HepG2 (cell line): ENCODE data around the gene SLC22A23. TPM values are rescaled to one million over a fixed set of nuclear protein-coding genes. Genes with fewer than 3 reads are reported as not detected.

Experiments used
- BRCA1 ChIP-seq: sonication (generic); formaldehyde crosslinking; IDR thresholded peaks from 2 replicates; pipeline ENCODE4 v1.4.0; 2020; ENCODE audit warnings: missing genetic modification reagents
- HHEX ChIP-seq: IDR thresholded peaks from 2 replicates; pipeline ENCODE4 v1.6.1; 2016; ENCODE audit warnings: control low read depth
- NFE2 ChIP-seq: sonication (generic); formaldehyde crosslinking; IDR thresholded peaks from 2 replicates; pipeline ENCODE4 v1.4.0; 2020; ENCODE audit warnings: missing genetic modification reagents
- NFKB2 ChIP-seq: sonication (generic); formaldehyde crosslinking; IDR thresholded peaks from 2 replicates; pipeline ENCODE4 v1.4.0; 2020; ENCODE audit warnings: missing genetic modification reagents, borderline replicate concordance
- NR2F6 ChIP-seq, 2 experiments: IDR thresholded peaks; 2 replicates each; pipeline ENCODE4 v1.6.1; 2016; ENCODE audit warnings: antibody characterized with exemption in 1 of 2, mild to moderate bottlenecking in 1 of 2
- RBFOX2 ChIP-seq: fragments of 200-400 bp; formaldehyde crosslinking; IDR thresholded peaks from 2 replicates; pipeline ENCODE4 v1.6.1; 2017; ENCODE audit warnings: low read depth, mild to moderate bottlenecking, low read length
- SNAI1 ChIP-seq: sonication (generic); formaldehyde crosslinking; IDR thresholded peaks from 2 replicates; pipeline ENCODE4 v1.5.0; 2020; ENCODE audit warnings: mild to moderate bottlenecking, missing genetic modification reagents, borderline replicate concordance
- SRSF1 ChIP-seq: fragments of 200-400 bp; formaldehyde crosslinking; optimal IDR thresholded peaks from 2 replicates; pipeline ENCODE3; 2017; ENCODE audit warnings: mild to moderate bottlenecking, low read depth, low read length, moderate library complexity
- TBX2 ChIP-seq: sonication (generic); formaldehyde crosslinking; IDR thresholded peaks from 2 replicates; pipeline ENCODE4 v1.5.0; 2020; ENCODE audit warnings: missing genetic modification reagents, mild to moderate bottlenecking, borderline replicate concordance
- ZNF703 ChIP-seq: sonication (generic); formaldehyde crosslinking; IDR thresholded peaks from 2 replicates; pipeline ENCODE4 v1.5.1; 2020; ENCODE audit warnings: missing genetic modification reagents, mild to moderate bottlenecking, moderate library complexity, borderline replicate concordance
- ZNF713 ChIP-seq: sonication (generic); formaldehyde crosslinking; IDR thresholded peaks from 2 replicates; pipeline ENCODE4 v1.4.0; 2020; ENCODE audit warnings: mild to moderate bottlenecking, missing genetic modification reagents
- ZNF83 ChIP-seq: sonication (generic); formaldehyde crosslinking; IDR thresholded peaks from 2 replicates; pipeline ENCODE4 v1.4.0; 2020; ENCODE audit warnings: missing genetic modification reagents, mild to moderate bottlenecking, borderline replicate concordance
- polyA plus RNA-seq, 8 experiments: library from polyadenylated mRNA; depleted of rRNA in 3 of 8; stranded (reverse) in 7 of 8; unstranded in 1 of 8; fragments of >200 nt; fragmentation: Illumina TruSeq in 4 of 8; extraction: Trizol in 4 of 8; gene quantifications; 2 replicates each; pipeline versions ENCODE4 v1.2.1 to v1.2.3, GENCODE V29; 2011 to 2016; ENCODE audit warnings: low read depth in 4 of 8, missing spikeins in 1 of 8, mixed read lengths in 1 of 8; ENCODE audit not compliant: insufficient read depth in 1 of 8
- total RNA-seq, 5 experiments: library from RNA; depleted of rRNA; stranded (reverse); fragments of >200 nt; fragmentation: Illumina TruSeq; extraction: Trizol; gene quantifications; 2 replicates each; pipeline ENCODE4 v1.2.3, GENCODE V29; 2016; ENCODE audit warnings: low read depth in 1 of 5
- TF ChIP-seq, protein P1 (sequence below): IDR thresholded peaks from 2 replicates; pipeline ENCODE4 v1.4.0; 2020; ENCODE audit warnings: mild to moderate bottlenecking, missing genetic modification reagents
- TF ChIP-seq, protein P2 (sequence below): IDR thresholded peaks from 2 replicates; pipeline ENCODE4 v1.6.1; 2016; ENCODE audit warnings: missing genetic modification reagents, missing compliant biosample characterization
- TF ChIP-seq, protein P3 (sequence below): sonication (generic); formaldehyde crosslinking; IDR thresholded peaks from 2 replicates; pipeline ENCODE4 v1.8.1; 2023; ENCODE audit warnings: mild to moderate bottlenecking, moderate library complexity, missing genetic modification reagents
- TF ChIP-seq, protein P4 (sequence below): sonication (generic); formaldehyde crosslinking; IDR thresholded peaks from 2 replicates; pipeline ENCODE4 v1.9.0; 2021; ENCODE audit warnings: missing genetic modification reagents, borderline replicate concordance
- TF ChIP-seq, protein P5 (sequence below): sonication (generic); formaldehyde crosslinking; IDR thresholded peaks from 2 replicates; pipeline ENCODE4 v1.5.1; 2020; ENCODE audit warnings: mild to moderate bottlenecking, moderate library complexity, missing genetic modification reagents

SLC22A23 gene
- total and polyA plus RNA-seq, 2 of the 13 experiments (the other 11 are each of a cell fraction or from before 2014, with no cell fraction given) = 11.8 to 17.5 TPM

DNA sequence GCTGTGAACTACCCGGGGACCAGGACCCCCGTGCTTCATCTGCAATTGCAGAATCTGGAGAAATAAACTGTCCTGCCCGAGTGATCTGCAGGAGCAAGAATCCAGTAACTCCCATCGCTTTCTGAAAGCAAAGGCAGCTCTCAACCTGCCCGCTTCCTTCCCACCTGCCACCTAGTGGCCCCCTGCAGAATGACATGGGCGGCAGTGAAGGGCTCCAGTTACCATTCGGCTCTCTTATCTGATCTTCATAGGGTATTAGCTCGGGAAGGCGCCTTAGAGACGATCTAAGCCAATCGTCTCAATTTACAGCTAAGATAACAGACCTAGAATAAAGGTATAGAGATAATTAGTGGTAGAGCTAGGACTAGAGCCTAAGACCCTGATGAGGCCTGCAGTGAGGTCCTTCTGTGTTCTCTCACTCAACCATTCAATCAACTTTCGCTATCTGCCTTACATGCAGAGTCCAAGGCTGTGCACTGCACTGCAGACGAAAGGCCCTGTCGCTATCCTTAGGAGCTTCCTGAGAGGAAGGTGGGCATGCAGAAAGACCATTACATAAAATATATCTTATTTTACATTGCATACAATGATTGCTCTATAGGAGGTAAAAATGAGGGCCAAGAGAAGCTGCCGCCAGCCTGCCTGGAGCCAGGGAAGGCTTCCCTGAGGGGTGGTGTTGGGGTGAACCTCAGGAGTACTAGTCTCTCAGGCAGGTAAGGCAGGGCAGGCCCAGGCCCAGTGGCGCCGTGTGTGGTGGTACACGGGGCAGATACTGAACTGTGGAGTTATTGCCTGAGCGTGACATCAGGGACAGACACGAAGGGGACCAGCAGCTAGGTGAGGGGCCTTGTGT lies 205.2 kb downstream of the SLC22A23 start (continued):
- TF ChIP-seq TBX2 (CRISPR knock-in tag) = no peak
- TF ChIP-seq RBFOX2 = no peak
- no peak for TF ChIP-seq BRCA1
- TF ChIP-seq ZNF703 (CRISPR knock-in tag) = no peak
- no peak for TF ChIP-seq SNAI1 (CRISPR knock-in tag)
- TF ChIP-seq, protein P1, sequence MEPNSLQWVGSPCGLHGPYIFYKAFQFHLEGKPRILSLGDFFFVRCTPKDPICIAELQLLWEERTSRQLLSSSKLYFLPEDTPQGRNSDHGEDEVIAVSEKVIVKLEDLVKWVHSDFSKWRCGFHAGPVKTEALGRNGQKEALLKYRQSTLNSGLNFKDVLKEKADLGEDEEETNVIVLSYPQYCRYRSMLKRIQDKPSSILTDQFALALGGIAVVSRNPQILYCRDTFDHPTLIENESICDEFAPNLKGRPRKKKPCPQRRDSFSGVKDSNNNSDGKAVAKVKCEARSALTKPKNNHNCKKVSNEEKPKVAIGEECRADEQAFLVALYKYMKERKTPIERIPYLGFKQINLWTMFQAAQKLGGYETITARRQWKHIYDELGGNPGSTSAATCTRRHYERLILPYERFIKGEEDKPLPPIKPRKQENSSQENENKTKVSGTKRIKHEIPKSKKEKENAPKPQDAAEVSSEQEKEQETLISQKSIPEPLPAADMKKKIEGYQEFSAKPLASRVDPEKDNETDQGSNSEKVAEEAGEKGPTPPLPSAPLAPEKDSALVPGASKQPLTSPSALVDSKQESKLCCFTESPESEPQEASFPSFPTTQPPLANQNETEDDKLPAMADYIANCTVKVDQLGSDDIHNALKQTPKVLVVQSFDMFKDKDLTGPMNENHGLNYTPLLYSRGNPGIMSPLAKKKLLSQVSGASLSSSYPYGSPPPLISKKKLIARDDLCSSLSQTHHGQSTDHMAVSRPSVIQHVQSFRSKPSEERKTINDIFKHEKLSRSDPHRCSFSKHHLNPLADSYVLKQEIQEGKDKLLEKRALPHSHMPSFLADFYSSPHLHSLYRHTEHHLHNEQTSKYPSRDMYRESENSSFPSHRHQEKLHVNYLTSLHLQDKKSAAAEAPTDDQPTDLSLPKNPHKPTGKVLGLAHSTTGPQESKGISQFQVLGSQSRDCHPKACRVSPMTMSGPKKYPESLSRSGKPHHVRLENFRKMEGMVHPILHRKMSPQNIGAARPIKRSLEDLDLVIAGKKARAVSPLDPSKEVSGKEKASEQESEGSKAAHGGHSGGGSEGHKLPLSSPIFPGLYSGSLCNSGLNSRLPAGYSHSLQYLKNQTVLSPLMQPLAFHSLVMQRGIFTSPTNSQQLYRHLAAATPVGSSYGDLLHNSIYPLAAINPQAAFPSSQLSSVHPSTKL (CRISPR knock-in tag) = peak; percentile 49; the same call in 1 of the 2 replicates
- no peak for TF ChIP-seq ZNF83 (CRISPR knock-in tag)
- TF ChIP-seq SRSF1 = no peak
- TF ChIP-seq, protein P2, sequence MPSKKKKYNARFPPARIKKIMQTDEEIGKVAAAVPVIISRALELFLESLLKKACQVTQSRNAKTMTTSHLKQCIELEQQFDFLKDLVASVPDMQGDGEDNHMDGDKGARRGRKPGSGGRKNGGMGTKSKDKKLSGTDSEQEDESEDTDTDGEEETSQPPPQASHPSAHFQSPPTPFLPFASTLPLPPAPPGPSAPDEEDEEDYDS (CRISPR knock-in tag) = peak; percentile 44; the same call in 1 of the 2 replicates
- TF ChIP-seq, protein P3, sequence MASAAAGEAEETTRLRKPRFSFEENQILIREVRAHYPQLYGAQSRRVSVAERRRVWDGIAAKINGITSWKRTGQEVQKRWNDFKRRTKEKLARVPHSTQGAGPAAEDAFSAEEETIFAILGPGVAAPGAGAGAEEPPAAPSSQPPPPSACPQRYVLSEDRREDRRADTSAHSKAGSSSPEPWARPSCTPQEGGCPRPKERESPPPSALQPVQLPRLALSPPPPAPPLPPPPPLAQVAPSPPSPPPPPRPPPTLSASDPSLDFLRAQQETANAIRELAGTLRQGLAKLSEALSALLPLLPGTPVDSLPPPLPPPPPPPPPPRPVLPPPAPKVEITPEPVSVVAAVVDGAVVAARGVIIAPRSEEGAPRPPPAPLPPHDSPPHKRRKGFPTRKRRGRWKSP (CRISPR knock-in tag) = 0 out of 2 replicates have a peak, but pooled peaks have one; percentile 44
- TF ChIP-seq ZNF713 (CRISPR knock-in tag) = no peak
- no peak for TF ChIP-seq NR2F6 (IDR thresholded peaks at IDR 0.05)
- no peak for TF ChIP-seq NR2F6 (CRISPR knock-in tag; IDR thresholded peaks at IDR 0.05)
- TF ChIP-seq NFE2 = no peak
- TF ChIP-seq, protein P4, sequence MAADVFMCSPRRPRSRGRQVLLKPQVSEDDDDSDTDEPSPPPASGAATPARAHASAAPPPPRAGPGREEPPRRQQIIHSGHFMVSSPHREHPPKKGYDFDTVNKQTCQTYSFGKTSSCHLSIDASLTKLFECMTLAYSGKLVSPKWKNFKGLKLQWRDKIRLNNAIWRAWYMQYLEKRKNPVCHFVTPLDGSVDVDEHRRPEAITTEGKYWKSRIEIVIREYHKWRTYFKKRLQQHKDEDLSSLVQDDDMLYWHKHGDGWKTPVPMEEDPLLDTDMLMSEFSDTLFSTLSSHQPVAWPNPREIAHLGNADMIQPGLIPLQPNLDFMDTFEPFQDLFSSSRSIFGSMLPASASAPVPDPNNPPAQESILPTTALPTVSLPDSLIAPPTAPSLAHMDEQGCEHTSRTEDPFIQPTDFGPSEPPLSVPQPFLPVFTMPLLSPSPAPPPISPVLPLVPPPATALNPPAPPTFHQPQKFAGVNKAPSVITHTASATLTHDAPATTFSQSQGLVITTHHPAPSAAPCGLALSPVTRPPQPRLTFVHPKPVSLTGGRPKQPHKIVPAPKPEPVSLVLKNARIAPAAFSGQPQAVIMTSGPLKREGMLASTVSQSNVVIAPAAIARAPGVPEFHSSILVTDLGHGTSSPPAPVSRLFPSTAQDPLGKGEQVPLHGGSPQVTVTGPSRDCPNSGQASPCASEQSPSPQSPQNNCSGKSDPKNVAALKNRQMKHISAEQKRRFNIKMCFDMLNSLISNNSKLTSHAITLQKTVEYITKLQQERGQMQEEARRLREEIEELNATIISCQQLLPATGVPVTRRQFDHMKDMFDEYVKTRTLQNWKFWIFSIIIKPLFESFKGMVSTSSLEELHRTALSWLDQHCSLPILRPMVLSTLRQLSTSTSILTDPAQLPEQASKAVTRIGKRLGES (CRISPR knock-in tag) = no peak
- TF ChIP-seq HHEX (CRISPR knock-in tag) = no peak
- TF ChIP-seq, protein P5, sequence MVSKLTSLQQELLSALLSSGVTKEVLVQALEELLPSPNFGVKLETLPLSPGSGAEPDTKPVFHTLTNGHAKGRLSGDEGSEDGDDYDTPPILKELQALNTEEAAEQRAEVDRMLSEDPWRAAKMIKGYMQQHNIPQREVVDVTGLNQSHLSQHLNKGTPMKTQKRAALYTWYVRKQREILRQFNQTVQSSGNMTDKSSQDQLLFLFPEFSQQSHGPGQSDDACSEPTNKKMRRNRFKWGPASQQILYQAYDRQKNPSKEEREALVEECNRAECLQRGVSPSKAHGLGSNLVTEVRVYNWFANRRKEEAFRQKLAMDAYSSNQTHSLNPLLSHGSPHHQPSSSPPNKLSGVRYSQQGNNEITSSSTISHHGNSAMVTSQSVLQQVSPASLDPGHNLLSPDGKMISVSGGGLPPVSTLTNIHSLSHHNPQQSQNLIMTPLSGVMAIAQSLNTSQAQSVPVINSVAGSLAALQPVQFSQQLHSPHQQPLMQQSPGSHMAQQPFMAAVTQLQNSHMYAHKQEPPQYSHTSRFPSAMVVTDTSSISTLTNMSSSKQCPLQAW (CRISPR knock-in tag) = peak; percentile 49; the same call in 1 of the 2 replicates
- no peak for TF ChIP-seq NFKB2 (CRISPR knock-in tag)
